NCI-H510A (cell line): ENCODE results near the gene TTI1.

Experiments
- DNase-seq: peaks from one replicate; lab custom pipeline; 2025; lab: John Stamatoyannopoulos, UW

TTI1 gene

GRCh38 chr20:38033330-38034107, at the start of gene TTI1, which contains the start of gene RPRD1B:
TTI1 (minus strand) TSS chr20:38033456; CDS start chr20:38013816, 19,640 bp downstream.
RPRD1B (plus strand) TSS chr20:38033746; CDS start chr20:38033948, 202 bp downstream.
- peak; percentile 87 for DNase-seq

GRCh38 chr20:38082894-38083293, 49.6 kb upstream of the TTI1 start:
- no peak for DNase-seq

GRCh38 chr20:38081575-38081974, 48.3 kb upstream of the TTI1 start:
- DNase-seq = no peak

GRCh38 chr20:38079353-38079752, 46.1 kb upstream of the TTI1 start:
- no peak for DNase-seq

- no peak for DNase-seq
These were observed 44.8 kb upstream of the TTI1 start for GRCh38 chr20:38078084-38078483.

- DNase-seq = no peak
These were observed 43.3 kb upstream of the TTI1 start for GRCh38 chr20:38076548-38076947.

GRCh38 chr20:38075161-38075998, 42.1 kb upstream of the TTI1 start:
- no peak for DNase-seq

- DNase-seq = no peak
These were observed 40.2 kb upstream of the TTI1 start for GRCh38 chr20:38073307-38074071.

- no peak for DNase-seq
These were observed 39.6 kb upstream of the TTI1 start for GRCh38 chr20:38072898-38073297.

GRCh38 chr20:38067717-38068365, 34.6 kb upstream of the TTI1 start:
- no peak for DNase-seq

GRCh38 chr20:38066969-38067716, 33.9 kb upstream of the TTI1 start:
- DNase-seq = no peak

GRCh38 chr20:38065764-38066375, 32.6 kb upstream of the TTI1 start:
- no peak for DNase-seq

- DNase-seq = no peak
These were observed 30.8 kb upstream of the TTI1 start for GRCh38 chr20:38063911-38064530.

- no peak for DNase-seq
These were observed 29.6 kb upstream of the TTI1 start for GRCh38 chr20:38062890-38063289.

GRCh38 chr20:38061109-38061508, 27.9 kb upstream of the TTI1 start:
- no peak for DNase-seq

GRCh38 chr20:38060536-38060935, 27.3 kb upstream of the TTI1 start:
- no peak for DNase-seq

GRCh38 chr20:38059832-38060231, 26.6 kb upstream of the TTI1 start:
- no peak for DNase-seq

- DNase-seq = peak; percentile 46
These were observed 24.2 kb upstream of the TTI1 start for GRCh38 chr20:38057351-38057972.

GRCh38 chr20:38055848-38056247, 22.6 kb upstream of the TTI1 start:
- DNase-seq = no peak

- no peak for DNase-seq
These were observed 22.0 kb upstream of the TTI1 start for GRCh38 chr20:38055294-38055693.
